Thoracic aorta (tissue), 2 donors: ENCODE measurements around the gene DNM2. TPM values are rescaled to one million over a fixed set of nuclear protein-coding genes. Genes with fewer than 3 reads are reported as not detected.
A peak's percentile ranks its signal among the peaks of the same experiment; 100 is the strongest.

ENCODE experiments used
- ATAC-seq: fragments of 150-250 bp; one replicate; pipeline ENCODE4 v1.8.0; 2017; ENCODE audit warnings: low read depth; ENCODE audit not compliant: insufficient number of reproducible peaks, low FRiP score
- DNase-seq: peaks from one replicate; pipeline ENCODE4 v3.0.0-alpha.2; 2020; ENCODE audit warnings: low spot score
- H3K27ac ChIP-seq, 2 donors: fragments of 200-600 bp; sonication (generic); 1 replicate in 1 of 2; 2 replicates in 1 of 2; pipeline ENCODE4 v1.5.1; 2016; ENCODE audit warnings: mild to moderate bottlenecking in 2 of 2, moderate library complexity in 2 of 2
- H3K27me3 ChIP-seq: fragments of 200-600 bp; sonication (generic); replicated peaks from 2 replicates; pipeline ENCODE4 v1.6.0; 2016; ENCODE audit warnings: mild to moderate bottlenecking; ENCODE audit not compliant: insufficient read depth
- H3K36me3 ChIP-seq: fragments of 200-600 bp; sonication (generic); one replicate; pipeline ENCODE4 v1.5.1; 2016
- H3K4me1 ChIP-seq, 2 donors: fragments of 200-600 bp; sonication (generic); 1 replicate in 1 of 2; 2 replicates in 1 of 2; pipeline versions ENCODE4 v1.5.1 to v1.6.0; 2016; ENCODE audit warnings: low read depth in 2 of 2, mild to moderate bottlenecking in 1 of 2; ENCODE audit not compliant: control insufficient read depth in 1 of 2
- H3K4me3 ChIP-seq: fragments of 200-600 bp; sonication (generic); 2 replicates; pipeline ENCODE4 v1.5.1; 2016; ENCODE audit warnings: mild to moderate bottlenecking
- H3K9me3 ChIP-seq: fragments of 200-600 bp; sonication (generic); 2 replicates; pipeline ENCODE4 v1.5.1; 2016
- CTCF ChIP-seq: fragments of 200-600 bp; sonication (generic); IDR thresholded peaks from one replicate; pipeline ENCODE4 v1.5.1; 2019; ENCODE audit warnings: antibody characterized with exemption
- total RNA-seq, 2 donors: library from RNA; depleted of rRNA; stranded (reverse); fragments of >200 nt; gene quantifications; one replicate each; pipeline versions ENCODE4 v1.1.0 to v1.2.3, GENCODE V29; 2016

Gene DNM2
- total RNA-seq, 2 donors from 2014 or later = 153 to 195 TPM

- ATAC-seq = no peak
- DNase-seq = no peak
- Histone ChIP-seq H3K4me1 (peaks cover 16 to 53% of the 10 kb centered on the region in 2 donors), H3K4me3 (no peak overlapping the region), H3K36me3 (no peaks in the 10 kb centered on the region), H3K27ac (no peak overlapping the region), H3K27me3 (no peaks in the 10 kb centered on the region), H3K9me3 (no peaks in the 10 kb centered on the region)
- no peak for TF ChIP-seq CTCF
These were observed 7.5 kb downstream of the DNM2 start for GRCh38 chr19:10725415-10725814.

- DNase-seq (no peak), ATAC-seq (no peak)
- H3K4me1 ChIP-seq = peaks cover 11 to 45% of the 10 kb centered on the region in 2 donors
- no peak overlapping the region for H3K4me3 ChIP-seq
- no peaks in the 10 kb centered on the region for H3K36me3 ChIP-seq
- no peaks in the 10 kb centered on the region for H3K27me3 ChIP-seq
- no peak for TF ChIP-seq CTCF
- H3K9me3 ChIP-seq = no peaks in the 10 kb centered on the region
- no peak overlapping the region for H3K27ac ChIP-seq
These were observed 8.4 kb downstream of the DNM2 start for GRCh38 chr19:10726268-10726667.

- Histone ChIP-seq H3K9me3 (no peaks in the 10 kb centered on the region), H3K4me3 (no peak overlapping the region), H3K27me3 (no peaks in the 10 kb centered on the region), H3K4me1 (peaks cover 18 to 45% of the 10 kb centered on the region in 2 donors), H3K36me3 (no peaks in the 10 kb centered on the region), H3K27ac (peak overlapping the region in 1 of 2 donors; percentile 3)
- TF ChIP-seq CTCF = no peak
- DNase-seq (no peak), ATAC-seq (no peak)
These were observed 9.9 kb downstream of the DNM2 start for GRCh38 chr19:10727685-10728201.

- DNase-seq (no peak), ATAC-seq (no peak)
- Histone ChIP-seq H3K4me3 (no peak overlapping the region), H3K36me3 (no peaks in the 10 kb centered on the region), H3K27me3 (no peaks in the 10 kb centered on the region), H3K27ac (no peak overlapping the region), H3K9me3 (no peaks in the 10 kb centered on the region), H3K4me1 (peaks cover 21 to 49% of the 10 kb centered on the region in 2 donors)
- no peak for TF ChIP-seq CTCF
These were observed 11.5 kb downstream of the DNM2 start for GRCh38 chr19:10729411-10729810.

GRCh38 chr19:10730932-10731331 lies 13.1 kb downstream of the DNM2 start:
- no peaks in the 10 kb centered on the region for H3K36me3 ChIP-seq
- no peaks in the 10 kb centered on the region for H3K27me3 ChIP-seq
- TF ChIP-seq CTCF = no peak
- no peak for ATAC-seq
- H3K27ac ChIP-seq = peak overlapping the region in 1 of 2 donors; percentile 41
- H3K4me3 ChIP-seq = no peak overlapping the region
- no peaks in the 10 kb centered on the region for H3K9me3 ChIP-seq
- peaks cover 17 to 40% of the 10 kb centered on the region in 2 donors for H3K4me1 ChIP-seq
- no peak for DNase-seq
